H9 (cell line): ENCODE data around the gene XRCC6. TPM values are rescaled to one million over a fixed set of nuclear protein-coding genes. Genes with fewer than 3 reads are reported as not detected.

Experiments used
- DNase-seq: peaks from one replicate; pipeline ENCODE4 v3.0.0-alpha.2; 2017
- H2AFZ ChIP-seq: one replicate; pipeline ENCODE4 v1.6.1; 2013; ENCODE audit warnings: mild to moderate bottlenecking, low read length, control low read depth, moderate library complexity
- H2AK5ac ChIP-seq: 2 replicates; pipeline ENCODE4 v1.6.1; 2013; ENCODE audit warnings: low read length, control low read depth, mixed read lengths; ENCODE audit not compliant: insufficient read length
- H2BK120ac ChIP-seq: one replicate; pipeline ENCODE4 v1.6.1; 2013; ENCODE audit warnings: low read depth, mild to moderate bottlenecking, low read length, control low read depth, inconsistent platforms; ENCODE audit not compliant: poor library complexity, severe bottlenecking
- H2BK12ac ChIP-seq: 2 replicates; pipeline ENCODE4 v1.6.1; 2013; ENCODE audit warnings: low read length, control low read depth, mixed read lengths, low read depth; ENCODE audit not compliant: insufficient read length
- H2BK15ac ChIP-seq: 2 replicates; pipeline ENCODE4 v1.6.1; 2013; ENCODE audit warnings: low read depth, low read length, control low read depth
- H2BK20ac ChIP-seq: one replicate; pipeline ENCODE4 v1.6.1; 2013; ENCODE audit warnings: low read depth, mild to moderate bottlenecking, low read length, control low read depth, inconsistent platforms; ENCODE audit not compliant: poor library complexity, severe bottlenecking
- H2BK5ac ChIP-seq: 2 replicates; pipeline ENCODE4 v1.6.1; 2013; ENCODE audit warnings: low read length, control low read depth, mixed read lengths; ENCODE audit not compliant: insufficient read length
- H3K14ac ChIP-seq: 2 replicates; pipeline ENCODE4 v1.6.1; 2013; ENCODE audit warnings: low read length, control low read depth; ENCODE audit not compliant: insufficient read depth
- H3K18ac ChIP-seq: 2 replicates; pipeline ENCODE4 v1.6.1; 2013; ENCODE audit warnings: low read depth, mild to moderate bottlenecking, mixed read lengths, low read length, control low read depth; ENCODE audit not compliant: insufficient read length
- H3K23ac ChIP-seq: 2 replicates; pipeline ENCODE4 v1.6.1; 2013; ENCODE audit warnings: low read length, control low read depth, mixed read lengths, low read depth; ENCODE audit not compliant: insufficient read length
- H3K23me2 ChIP-seq: 2 replicates; pipeline ENCODE4 v1.6.1; 2013; ENCODE audit warnings: low read depth, mild to moderate bottlenecking, mixed read lengths, low read length, control low read depth; ENCODE audit not compliant: insufficient read length, poor library complexity, severe bottlenecking
- H3K27ac ChIP-seq: 2 replicates; pipeline ENCODE4 v1.5.1; 2013; ENCODE audit warnings: low read length, control low read depth, mixed read lengths, low read depth; ENCODE audit not compliant: insufficient read length
- H3K27me3 ChIP-seq: 2 replicates; pipeline ENCODE4 v1.6.1; 2013; ENCODE audit warnings: low read length, control low read depth, inconsistent platforms; ENCODE audit not compliant: insufficient read depth
- H3K4ac ChIP-seq: 2 replicates; pipeline ENCODE4 v1.6.1; 2013; ENCODE audit warnings: low read depth, mild to moderate bottlenecking, control low read depth, inconsistent platforms, low read length, moderate library complexity
- H3K4me1 ChIP-seq: 2 replicates; pipeline ENCODE4 v1.6.1; 2013; ENCODE audit warnings: low read length, control low read depth, inconsistent platforms; ENCODE audit not compliant: insufficient read depth
- H3K4me2 ChIP-seq: 2 replicates; pipeline ENCODE4 v1.6.1; 2013; ENCODE audit warnings: low read length, control low read depth, mixed read lengths; ENCODE audit not compliant: insufficient read length, insufficient read depth
- H3K56ac ChIP-seq: 2 replicates; pipeline ENCODE4 v1.6.1; 2013; ENCODE audit warnings: low read depth, mild to moderate bottlenecking, mixed read lengths, low read length, control low read depth; ENCODE audit not compliant: insufficient read length
- H3K79me1 ChIP-seq: 2 replicates; pipeline ENCODE4 v1.6.1; 2013; ENCODE audit warnings: low read depth, mild to moderate bottlenecking, moderate library complexity, low read length, control low read depth, inconsistent platforms; ENCODE audit not compliant: insufficient read depth, poor library complexity, severe bottlenecking
- H3K79me2 ChIP-seq: 2 replicates; pipeline ENCODE4 v1.6.1; 2013; ENCODE audit warnings: low read length, control low read depth, inconsistent platforms; ENCODE audit not compliant: insufficient read depth
- H3K9ac ChIP-seq: 2 replicates; pipeline ENCODE4 v1.6.1; 2013; ENCODE audit warnings: low read length, control low read depth, mixed read lengths; ENCODE audit not compliant: insufficient read length; ENCODE audit errors: extremely low read depth
- H3K9me3 ChIP-seq: one replicate; pipeline ENCODE4 v1.6.1; 2013; ENCODE audit warnings: low read depth, low read length, inconsistent platforms; ENCODE audit not compliant: control insufficient read depth
- H3T11ph ChIP-seq: one replicate; pipeline ENCODE4 v1.6.1; 2013; ENCODE audit warnings: mild to moderate bottlenecking, low read length, control low read depth, inconsistent platforms
- H4K20me1 ChIP-seq: one replicate; pipeline ENCODE4 v1.6.1; 2013; ENCODE audit not compliant: control insufficient read depth, insufficient read length, insufficient read depth
- H4K5ac ChIP-seq: 2 replicates; pipeline ENCODE4 v1.6.1; 2013; ENCODE audit warnings: low read depth, mild to moderate bottlenecking, mixed read lengths, low read length, control low read depth; ENCODE audit not compliant: insufficient read length
- H4K8ac ChIP-seq: replicated peaks from 2 replicates; pipeline ENCODE4 v1.6.1; 2013; ENCODE audit warnings: low read length, control low read depth, mixed read lengths, low read depth; ENCODE audit not compliant: insufficient read length
- H4K91ac ChIP-seq: 2 replicates; pipeline ENCODE4 v1.6.1; 2013; ENCODE audit warnings: low read depth, mild to moderate bottlenecking, moderate library complexity, mixed read lengths, low read length, control low read depth; ENCODE audit not compliant: insufficient read length
- H3K27ac Mint-ChIP-seq, 3 experiments: 2 replicates in 2 of 3; 3 replicates in 1 of 3; pipeline ENCODE4 v1.8.0; 2020 to 2021; ENCODE audit warnings: mixed read lengths in 3 of 3, mild to moderate bottlenecking in 1 of 3, moderate library complexity in 1 of 3
- H3K27me3 Mint-ChIP-seq: 2 replicates; pipeline ENCODE4 v1.8.0; 2021; ENCODE audit warnings: low read depth, mild to moderate bottlenecking, moderate library complexity, mixed read lengths
- H3K36me3 Mint-ChIP-seq, 3 experiments: 2 replicates in 2 of 3; 3 replicates in 1 of 3; pipeline ENCODE4 v1.8.0; 2020 to 2021; ENCODE audit warnings: low read depth in 3 of 3, mixed read lengths in 3 of 3; ENCODE audit not compliant: insufficient read depth in 1 of 3
- H3K4me1 Mint-ChIP-seq, 2 experiments: 2 replicates each; pipeline ENCODE4 v1.8.0; 2020; ENCODE audit warnings: mixed read lengths in 2 of 2
- H3K4me3 Mint-ChIP-seq, 2 experiments: 2 replicates in 1 of 2; 3 replicates in 1 of 2; pipeline ENCODE4 v1.8.0; 2020 to 2021; ENCODE audit warnings: mild to moderate bottlenecking in 2 of 2, mixed read lengths in 2 of 2, moderate library complexity in 1 of 2
- H3K9me3 Mint-ChIP-seq, 2 experiments: 2 replicates in 1 of 2; 3 replicates in 1 of 2; pipeline ENCODE4 v1.8.0; 2020; ENCODE audit warnings: mild to moderate bottlenecking in 2 of 2, mixed read lengths in 2 of 2, moderate library complexity in 1 of 2
- CTCF ChIP-seq: fragments of 200-600 bp; sonication (generic); conservative IDR thresholded peaks from 3 replicates; pipeline ENCODE4 v1.8.0; 2021; ENCODE audit warnings: antibody characterized with exemption, mild to moderate bottlenecking
- WGBS: extraction: QIAGEN DNeasy Blood & Tissue Kit; methylation state at CpG from one replicate; pipeline ENCODE4 v1.1.7; 2013; ENCODE audit warnings: missing lambda C conversion rate, low lambda C conversion rate, mixed read lengths; ENCODE audit not compliant: insufficient read length; ENCODE audit errors: extremely low coverage; 5-methylcytosine and 5-hydroxymethylcytosine counted together
- total RNA-seq: library from RNA; stranded (reverse); gene quantifications from 2 replicates; pipeline ENCODE4 v1.2.1, GENCODE V29; 2021

Gene XRCC6
- total RNA-seq, 1 experiment from 2014 or later = 461 TPM

GRCh38 chr22:41709341-41709740, 88.2 kb downstream of the XRCC6 start:
- no peak overlapping the region for H4K5ac ChIP-seq
- no peak overlapping the region for H2BK20ac ChIP-seq
- Mint-ChIP-seq H3K27me3 (peaks cover 12% of the 10 kb centered on the region), H3K4me1 (no peaks in the 10 kb centered on the region), H3K9me3 (no peaks in the 10 kb centered on the region), H3K4me3 (no peak overlapping the region), H3K27ac (no peak overlapping the region), H3K36me3 (no peaks in the 10 kb centered on the region)
- H3K79me1 ChIP-seq = no peaks in the 10 kb centered on the region
- no peak overlapping the region for H2AK5ac ChIP-seq
- no peak for TF ChIP-seq CTCF
- no peak overlapping the region for H2BK15ac ChIP-seq
- H3K4me2 ChIP-seq = no peak overlapping the region
- no peak overlapping the region for H2AFZ ChIP-seq
- no peak overlapping the region for H3K4ac ChIP-seq
- H3K27me3 ChIP-seq = no peaks in the 10 kb centered on the region
- DNase-seq = no peak
- no peak overlapping the region for H3K14ac ChIP-seq
- no CpG with 5 or more reads among the region's 10 CpGs for WGBS
- no peak overlapping the region for H3K18ac ChIP-seq
- no peak overlapping the region for H2BK12ac ChIP-seq
- no peak overlapping the region for H4K8ac ChIP-seq
- no peak overlapping the region for H3K9ac ChIP-seq
- H4K20me1 ChIP-seq = no peaks in the 10 kb centered on the region
- no peak overlapping the region for H4K91ac ChIP-seq
- no peaks in the 10 kb centered on the region for H3K4me1 ChIP-seq
- H3K27ac ChIP-seq = no peak overlapping the region
- no peak overlapping the region for H3K56ac ChIP-seq
- H3K23me2 ChIP-seq = no peaks in the 10 kb centered on the region
- no peak overlapping the region for H3T11ph ChIP-seq
- no peaks in the 10 kb centered on the region for H3K9me3 ChIP-seq
- no peak overlapping the region for H3K23ac ChIP-seq
- H2BK120ac ChIP-seq = no peak overlapping the region
- H2BK5ac ChIP-seq = no peak overlapping the region
- H3K79me2 ChIP-seq = no peaks in the 10 kb centered on the region
